A549 (cell line): ENCODE results near the gene JMJD8.

ENCODE experiments used
- CTCF ChIP-seq: fragments of >200 bp; sonication (Bioruptor Twin); formaldehyde crosslinking; IDR thresholded peaks from 3 replicates; pipeline ENCODE4 v1.5.1; 2016
- EP300 ChIP-seq, 2 experiments: fragments of >200 bp; sonication (Bioruptor Twin); formaldehyde crosslinking; IDR thresholded peaks; 2 replicates in 1 of 2; 3 replicates in 1 of 2; pipeline ENCODE4 v1.6.1; 2016 to 2017
- HOXA7 ChIP-seq: fragments of 250-450 bp; sonication (Bioruptor Pico); IDR thresholded peaks from 2 replicates; pipeline ENCODE4 v1.5.0; 2020; ENCODE audit warnings: mild to moderate bottlenecking, moderate library complexity
- KDM5A ChIP-seq: fragments of 200-600 bp; sonication (generic); IDR thresholded peaks from 2 replicates; pipeline ENCODE4 v1.6.1; 2016; ENCODE audit warnings: antibody characterized with exemption, mild to moderate bottlenecking
- MAZ ChIP-seq: fragments of 150-350 bp; IDR thresholded peaks from 2 replicates; pipeline ENCODE4 v1.6.1; 2014; ENCODE audit warnings: antibody characterized with exemption, low read depth, low read length, borderline replicate concordance
- MYC ChIP-seq: IDR thresholded peaks from 2 replicates; pipeline ENCODE4 v1.6.1; 2012; ENCODE audit warnings: mild to moderate bottlenecking, inconsistent platforms, low read length, improper control_type of control experiment, borderline replicate concordance
- POLR2A ChIP-seq: IDR thresholded peaks from 2 replicates; pipeline ENCODE4 v1.6.1; 2012; ENCODE audit warnings: mild to moderate bottlenecking, low read length
- POLR2AphosphoS2 ChIP-seq: conservative IDR thresholded peaks from 2 replicates; pipeline ENCODE4 v1.6.1; 2012; ENCODE audit warnings: low read length, improper control_type of control experiment, inconsistent platforms
- RAD21 ChIP-seq, 2 experiments: fragments of >200 bp in 1 of 2; sonication (Bioruptor Twin) in 1 of 2; formaldehyde crosslinking in 1 of 2; IDR thresholded peaks in 1 of 2; conservative IDR thresholded peaks in 1 of 2; 2 replicates in 1 of 2; 3 replicates in 1 of 2; pipeline ENCODE4 v1.6.1; 2012 to 2018; ENCODE audit warnings: inconsistent platforms in 1 of 2
- RFX5 ChIP-seq: fragments of 450-650 bp; IDR thresholded peaks from 2 replicates; pipeline ENCODE4 v1.7.1; 2014; ENCODE audit warnings: antibody characterized with exemption, mild to moderate bottlenecking, moderate library complexity
- USF2 ChIP-seq: fragments of 450-650 bp; IDR thresholded peaks from 2 replicates; pipeline ENCODE4 v1.6.1; 2014; ENCODE audit warnings: antibody characterized with exemption

- TF ChIP-seq CTCF (no peak), KDM5A (no peak), EP300 (IDR thresholded peaks at IDR 0.05) (no peak), MAZ (no peak), RFX5 (no peak), HOXA7 (CRISPR knock-in tag) (no peak), RAD21 (conservative IDR thresholded peaks at IDR 0.05 in 1 of 2, IDR thresholded peaks at IDR 0.05 in 1 of 2) (no peak), MYC (no peak), POLR2A (no peak), POLR2AphosphoS2 (no peak), USF2 (no peak)
Measured at GRCh38 chr16:633336-634050, 50.6 kb downstream of the JMJD8 start.
